BE2C (cell line): Measurements from ENCODE around the gene RPS6KB2.

ENCODE experiments used
- DNase-seq: peaks from one replicate; pipeline ENCODE4 v3.0.0-alpha.2; 2020
- H3K27me3 ChIP-seq: fragments of 250-450 bp; sonication (Bioruptor Pico); 2 replicates; pipeline ENCODE4 v1.5.1; 2020; ENCODE audit warnings: mild to moderate bottlenecking
- H3K36me3 ChIP-seq: fragments of 250-450 bp; sonication (Bioruptor Pico); 2 replicates; pipeline ENCODE4 v1.5.1; 2020; ENCODE audit warnings: mild to moderate bottlenecking
- H3K4me1 ChIP-seq: fragments of 250-450 bp; sonication (Bioruptor Pico); 2 replicates; pipeline ENCODE4 v1.5.1; 2020
- H3K4me3 ChIP-seq: 2 replicates; pipeline ENCODE4 v1.5.1; 2011; ENCODE audit warnings: low read depth, low read length
- H3K9me3 ChIP-seq: fragments of 250-450 bp; sonication (Bioruptor Pico); 2 replicates; pipeline ENCODE4 v1.5.1; 2020
- CTCF ChIP-seq: IDR thresholded peaks from 2 replicates; pipeline ENCODE4 v1.5.1; 2012; ENCODE audit warnings: mild to moderate bottlenecking, low read depth, low read length

RPS6KB2 gene

DNA sequence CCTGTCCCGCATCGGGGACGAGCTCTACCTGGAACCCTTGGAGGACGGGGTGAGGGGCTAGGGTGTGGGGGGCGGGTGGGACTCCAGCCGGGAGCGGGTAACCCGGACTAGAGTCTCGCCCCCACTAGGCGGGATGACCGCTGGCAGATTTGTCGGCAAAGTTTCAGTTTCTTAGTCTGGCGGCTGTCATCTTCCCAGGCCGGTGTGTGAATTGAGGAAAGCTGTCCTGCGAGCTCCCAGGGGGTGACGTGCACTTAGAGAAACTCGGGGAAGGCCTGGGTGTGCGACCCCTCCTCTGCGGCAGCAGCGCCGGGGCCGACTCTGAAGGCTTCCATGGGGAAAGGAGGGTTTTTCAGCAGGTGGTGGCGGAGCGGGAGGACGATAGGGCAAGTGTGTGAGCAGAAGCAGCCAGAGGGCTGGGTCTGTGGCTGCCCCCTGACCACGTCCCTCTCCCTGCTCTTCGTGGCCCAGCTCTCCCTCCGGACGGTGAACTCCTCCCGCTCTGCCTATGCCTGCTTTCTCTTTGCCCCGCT, 36.0 kb upstream of the RPS6KB2 start:
- H3K9me3 ChIP-seq, result no peaks in the 10 kb centered on the region
- no peak for TF ChIP-seq CTCF
- no peak for DNase-seq
- H3K4me3 ChIP-seq, result peak overlapping the region; percentile 85
- H3K4me1 ChIP-seq, result no peaks in the 10 kb centered on the region
- no peaks in the 10 kb centered on the region for H3K27me3 ChIP-seq
- H3K36me3 ChIP-seq, result peaks cover 22% of the 10 kb centered on the region

- peaks cover 34% of the 10 kb centered on the region for H3K36me3 ChIP-seq
- no peak for DNase-seq
- no peaks in the 10 kb centered on the region for H3K9me3 ChIP-seq
- no peak overlapping the region for H3K4me3 ChIP-seq
- H3K27me3 ChIP-seq, result no peaks in the 10 kb centered on the region
- peaks cover 6% of the 10 kb centered on the region for H3K4me1 ChIP-seq
- TF ChIP-seq CTCF, result no peak
These were observed 34.9 kb upstream of the RPS6KB2 start for GRCh38 chr11:67393437-67393836.

DNA sequence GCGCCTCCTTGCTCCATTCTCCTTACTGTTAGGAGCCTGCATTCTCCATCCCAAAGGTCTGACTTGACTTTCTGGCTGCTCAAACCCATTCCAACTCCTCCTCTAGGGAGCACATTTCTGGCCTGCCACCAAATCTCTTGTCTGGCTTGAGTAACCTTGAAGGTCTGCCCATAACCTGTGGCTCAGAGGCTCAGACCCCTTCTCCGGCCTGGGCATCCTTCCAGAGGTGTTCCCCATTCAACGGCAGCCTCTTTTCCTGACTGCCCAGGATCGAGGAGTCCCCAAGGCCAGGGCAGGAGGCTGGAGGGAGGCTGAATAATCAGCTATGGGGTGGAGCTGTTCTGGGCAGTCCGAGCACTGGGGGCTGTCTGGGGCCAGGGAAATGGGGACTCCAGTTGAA, 34.3 kb upstream of the RPS6KB2 start:
- DNase-seq, result no peak
- Histone ChIP-seq H3K27me3 (no peaks in the 10 kb centered on the region), H3K36me3 (peaks cover 39% of the 10 kb centered on the region), H3K4me1 (peaks cover 6% of the 10 kb centered on the region), H3K9me3 (no peaks in the 10 kb centered on the region), H3K4me3 (no peak overlapping the region)
- no peak for TF ChIP-seq CTCF

- Histone ChIP-seq H3K36me3 (peaks cover 49% of the 10 kb centered on the region), H3K9me3 (no peaks in the 10 kb centered on the region), H3K4me1 (peaks cover 12% of the 10 kb centered on the region)
These were observed 32.6 kb upstream of the RPS6KB2 start for GRCh38 chr11:67395555-67396258.

DNA sequence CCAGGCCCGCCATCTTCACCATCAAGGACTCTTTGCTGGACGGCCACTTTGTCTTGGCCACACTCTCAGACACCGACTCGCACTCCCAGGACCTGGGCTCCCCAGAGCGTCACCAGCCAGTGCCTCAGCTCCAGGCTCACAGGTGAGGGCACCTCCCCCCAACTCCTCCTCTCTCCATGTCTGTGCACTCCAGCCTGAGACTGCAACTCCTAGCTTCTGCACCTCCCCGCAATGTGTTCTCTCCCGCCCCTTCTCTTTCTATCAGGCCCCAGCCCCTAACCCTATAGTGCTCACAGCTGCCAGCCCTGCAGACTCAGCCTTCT, 32.1 kb upstream of the RPS6KB2 start:
- peaks cover 12% of the 10 kb centered on the region for H3K4me1 ChIP-seq
- peaks cover 49% of the 10 kb centered on the region for H3K36me3 ChIP-seq
- no peak for TF ChIP-seq CTCF
- H3K27me3 ChIP-seq, result no peaks in the 10 kb centered on the region
- no peak overlapping the region for H3K4me3 ChIP-seq
- H3K9me3 ChIP-seq, result no peaks in the 10 kb centered on the region
- no peak for DNase-seq

More at GRCh38 chr11:67395555-67396258, 32.6 kb upstream of the RPS6KB2 start:
- DNase-seq, result no peak
- H3K27me3 ChIP-seq, result no peaks in the 10 kb centered on the region
- TF ChIP-seq CTCF, result no peak
- H3K4me3 ChIP-seq, result no peak overlapping the region

- no peak for TF ChIP-seq CTCF
- peaks cover 47% of the 10 kb centered on the region for H3K36me3 ChIP-seq
- H3K9me3 ChIP-seq, result no peaks in the 10 kb centered on the region
- DNase-seq, result no peak
- no peaks in the 10 kb centered on the region for H3K27me3 ChIP-seq
- H3K4me1 ChIP-seq, result peaks cover 12% of the 10 kb centered on the region
- H3K4me3 ChIP-seq, result no peak overlapping the region
These were observed 31.5 kb upstream of the RPS6KB2 start for GRCh38 chr11:67396587-67397389.
